ENCODE results near the gene HOMER3.

DNA sequence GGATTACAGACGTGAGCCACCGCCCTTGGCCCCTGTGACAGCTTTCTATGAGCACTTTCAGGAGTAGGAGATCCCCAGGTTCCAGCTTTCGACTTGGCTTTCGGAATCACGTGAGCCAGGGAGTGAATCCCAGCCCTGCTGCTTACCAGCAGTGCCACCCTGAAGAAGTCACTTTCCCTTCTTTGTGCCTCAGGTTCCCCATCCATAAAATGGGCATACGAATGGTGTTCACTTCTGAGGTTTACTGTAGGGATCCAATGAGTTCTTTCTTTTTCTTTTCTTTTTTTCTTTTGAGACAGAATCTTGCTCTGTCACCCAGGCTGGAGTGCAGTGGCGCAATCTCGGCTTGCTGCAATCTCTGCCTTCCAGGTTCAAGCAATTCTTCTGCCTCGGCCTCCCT, 4.3 kb upstream of the HOMER3 start:
- TF ChIP-seq, protein P1, sequence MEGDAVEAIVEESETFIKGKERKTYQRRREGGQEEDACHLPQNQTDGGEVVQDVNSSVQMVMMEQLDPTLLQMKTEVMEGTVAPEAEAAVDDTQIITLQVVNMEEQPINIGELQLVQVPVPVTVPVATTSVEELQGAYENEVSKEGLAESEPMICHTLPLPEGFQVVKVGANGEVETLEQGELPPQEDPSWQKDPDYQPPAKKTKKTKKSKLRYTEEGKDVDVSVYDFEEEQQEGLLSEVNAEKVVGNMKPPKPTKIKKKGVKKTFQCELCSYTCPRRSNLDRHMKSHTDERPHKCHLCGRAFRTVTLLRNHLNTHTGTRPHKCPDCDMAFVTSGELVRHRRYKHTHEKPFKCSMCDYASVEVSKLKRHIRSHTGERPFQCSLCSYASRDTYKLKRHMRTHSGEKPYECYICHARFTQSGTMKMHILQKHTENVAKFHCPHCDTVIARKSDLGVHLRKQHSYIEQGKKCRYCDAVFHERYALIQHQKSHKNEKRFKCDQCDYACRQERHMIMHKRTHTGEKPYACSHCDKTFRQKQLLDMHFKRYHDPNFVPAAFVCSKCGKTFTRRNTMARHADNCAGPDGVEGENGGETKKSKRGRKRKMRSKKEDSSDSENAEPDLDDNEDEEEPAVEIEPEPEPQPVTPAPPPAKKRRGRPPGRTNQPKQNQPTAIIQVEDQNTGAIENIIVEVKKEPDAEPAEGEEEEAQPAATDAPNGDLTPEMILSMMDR (conservative IDR thresholded peaks at IDR 0.05 in 1 of 2, IDR thresholded peaks at IDR 0.05 in 1 of 2; ENCODE audit: low read depth in 1 of 2, low read length in 2 of 2), result no peak
- no peak for TF ChIP-seq EZH2 (IDR thresholded peaks at IDR 0.05; ENCODE audit: low read length, missing control alignments)
